Thyroid gland (tissue), 4 donors: ENCODE data around the gene TGFB1I1.

ENCODE experiments used
- POLR2A ChIP-seq, 2 donors: fragments of 450-650 bp; IDR thresholded peaks; one replicate each; pipeline ENCODE4 v1.6.1; 2017; ENCODE audit warnings: antibody characterized with exemption in 2 of 2, mild to moderate bottlenecking in 2 of 2, moderate library complexity in 1 of 2
- TF ChIP-seq, protein P1 (sequence below), 6 experiments: fragments of 200-600 bp in 3 of 6; fragments of 450-650 bp in 3 of 6; sonication (generic) in 3 of 6; IDR thresholded peaks; one replicate each; pipeline ENCODE4 v1.5.1; 2016 to 2019; ENCODE audit warnings: antibody characterized with exemption in 6 of 6, mild to moderate bottlenecking in 2 of 6, inconsistent platforms in 1 of 6, moderate library complexity in 1 of 6

DNA sequence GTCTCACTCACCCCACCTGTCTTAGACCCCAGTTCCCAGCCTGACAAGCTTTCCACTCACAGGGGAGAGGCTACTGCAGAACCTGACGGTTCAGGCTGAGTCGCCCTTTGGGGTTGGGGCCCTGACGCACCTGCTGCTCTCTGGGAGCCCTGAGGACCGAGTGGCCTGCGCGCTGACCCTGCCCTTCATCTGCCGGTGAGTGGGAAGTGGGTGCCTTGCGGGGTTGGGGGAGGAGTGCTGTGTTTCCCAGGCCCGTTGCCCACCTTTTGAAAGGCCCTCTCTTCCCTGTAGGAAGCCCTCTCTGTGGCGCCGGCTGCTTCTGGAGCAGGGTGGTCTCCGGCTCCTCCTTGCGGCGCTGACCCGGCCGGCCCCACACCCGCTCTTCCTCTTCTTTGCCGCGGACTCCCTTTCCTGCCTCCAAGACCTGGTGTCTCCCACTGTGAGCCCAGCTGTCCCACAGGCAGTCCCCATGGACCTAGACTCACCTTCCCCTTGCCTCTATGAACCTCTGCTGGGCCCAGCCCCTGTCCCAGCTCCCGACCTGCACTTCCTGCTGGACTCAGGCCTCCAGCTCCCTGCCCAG is 6.1 kb upstream of the TGFB1I1 start:
- TF ChIP-seq, protein P1, sequence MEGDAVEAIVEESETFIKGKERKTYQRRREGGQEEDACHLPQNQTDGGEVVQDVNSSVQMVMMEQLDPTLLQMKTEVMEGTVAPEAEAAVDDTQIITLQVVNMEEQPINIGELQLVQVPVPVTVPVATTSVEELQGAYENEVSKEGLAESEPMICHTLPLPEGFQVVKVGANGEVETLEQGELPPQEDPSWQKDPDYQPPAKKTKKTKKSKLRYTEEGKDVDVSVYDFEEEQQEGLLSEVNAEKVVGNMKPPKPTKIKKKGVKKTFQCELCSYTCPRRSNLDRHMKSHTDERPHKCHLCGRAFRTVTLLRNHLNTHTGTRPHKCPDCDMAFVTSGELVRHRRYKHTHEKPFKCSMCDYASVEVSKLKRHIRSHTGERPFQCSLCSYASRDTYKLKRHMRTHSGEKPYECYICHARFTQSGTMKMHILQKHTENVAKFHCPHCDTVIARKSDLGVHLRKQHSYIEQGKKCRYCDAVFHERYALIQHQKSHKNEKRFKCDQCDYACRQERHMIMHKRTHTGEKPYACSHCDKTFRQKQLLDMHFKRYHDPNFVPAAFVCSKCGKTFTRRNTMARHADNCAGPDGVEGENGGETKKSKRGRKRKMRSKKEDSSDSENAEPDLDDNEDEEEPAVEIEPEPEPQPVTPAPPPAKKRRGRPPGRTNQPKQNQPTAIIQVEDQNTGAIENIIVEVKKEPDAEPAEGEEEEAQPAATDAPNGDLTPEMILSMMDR (IDR thresholded peaks at IDR 0.05): no peak
- TF ChIP-seq POLR2A (IDR thresholded peaks at IDR 0.05): no peak
